ENCODE results near the gene UBA6.

- TF ChIP-seq YY1 (IDR thresholded peaks at IDR 0.05; ENCODE audit: insufficient read depth, insufficient read length) (no peak), SUZ12 (IDR thresholded peaks at IDR 0.05; ENCODE audit: extremely low read depth, insufficient read depth, insufficient read length) (no peak)
These were observed 107.2 kb downstream of the UBA6 start for GRCh38 chr4:67593741-67594175.

All from NT2/D1 (cell line).